HG03159 (cell line): ENCODE results near the gene PPP1R13B.

ENCODE experiments used
- ATAC-seq: cut with Tn5 transposase; IDR thresholded peaks from one replicate; pipeline ENCODE4 v1.9.1; 2021; ENCODE audit warnings: mild to moderate bottlenecking, moderate library complexity; ENCODE audit not compliant: unreplicated experiment

PPP1R13B gene

GRCh38 chr14:103688906-103689902 lies 158.2 kb downstream of the PPP1R13B start:
- no peak for ATAC-seq

GRCh38 chr14:103688441-103688840 lies 158.9 kb downstream of the PPP1R13B start:
- ATAC-seq, result no peak

- ATAC-seq, result no peak
Observed at GRCh38 chr14:103687712-103688111, 159.7 kb downstream of the PPP1R13B start.

GRCh38 chr14:103686831-103687485 lies 160.4 kb downstream of the PPP1R13B start:
- ATAC-seq, result no peak

GRCh38 chr14:103685276-103686211 lies 161.8 kb downstream of the PPP1R13B start:
- ATAC-seq, result no peak

- ATAC-seq, result no peak
Observed at GRCh38 chr14:103684871-103685270, 162.5 kb downstream of the PPP1R13B start.

- no peak for ATAC-seq
Observed at GRCh38 chr14:103684471-103684870, 162.9 kb downstream of the PPP1R13B start.
